Neural progenitor cell (in vitro differentiated cells): Measurements from ENCODE around the gene SRXN1. TPM values are rescaled to one million over a fixed set of nuclear protein-coding genes. Genes with fewer than 3 reads are reported as not detected.

ENCODE experiments used
- DNase-seq: peaks from one replicate; pipeline ENCODE4 v3.0.0-alpha.2; 2016; ENCODE audit warnings: low spot score
- H2AFZ ChIP-seq: fragments of 200-600 bp; sonication (generic); replicated peaks from 2 replicates; pipeline ENCODE4 v1.6.1; 2016; ENCODE audit warnings: antibody characterized with exemption
- H3F3A ChIP-seq: fragments of 200-600 bp; sonication (generic); 2 replicates; pipeline ENCODE4 v1.6.1; 2016; ENCODE audit warnings: antibody characterized with exemption, low read depth
- H3K27ac ChIP-seq: fragments of 200-600 bp; sonication (generic); 2 replicates; pipeline ENCODE4 v1.5.1; 2016; ENCODE audit warnings: mild to moderate bottlenecking
- H3K27me3 ChIP-seq: fragments of 200-600 bp; sonication (generic); 2 replicates; pipeline ENCODE4 v1.6.1; 2016; ENCODE audit warnings: mild to moderate bottlenecking, moderate library complexity
- H3K36me3 ChIP-seq: fragments of 200-600 bp; sonication (generic); 2 replicates; pipeline ENCODE4 v1.5.1; 2016
- H3K4me1 ChIP-seq: fragments of 200-600 bp; sonication (generic); 2 replicates; pipeline ENCODE4 v1.6.1; 2016; ENCODE audit warnings: mixed run types
- H3K4me2 ChIP-seq: fragments of 200-600 bp; sonication (generic); 2 replicates; pipeline ENCODE4 v1.6.1; 2016
- H3K4me3 ChIP-seq: fragments of 200-600 bp; sonication (generic); 2 replicates; pipeline ENCODE4 v1.5.1; 2016
- H3K79me2 ChIP-seq: fragments of 200-600 bp; sonication (generic); 2 replicates; pipeline ENCODE4 v1.6.1; 2016; ENCODE audit warnings: low read depth
- H3K9ac ChIP-seq: fragments of 200-600 bp; sonication (generic); 2 replicates; pipeline ENCODE4 v1.6.1; 2016
- H3K9me3 ChIP-seq: fragments of 200-600 bp; sonication (generic); 2 replicates; pipeline ENCODE4 v1.5.1; 2016; ENCODE audit warnings: low read depth
- H4K20me1 ChIP-seq: fragments of 200-600 bp; sonication (generic); 2 replicates; pipeline ENCODE4 v1.6.1; 2016; ENCODE audit warnings: low read depth
- H3K27ac Mint-ChIP-seq: 3 replicates; pipeline ENCODE4 v1.8.0; 2021; ENCODE audit warnings: mixed read lengths
- H3K27me3 Mint-ChIP-seq: 2 replicates; pipeline ENCODE4 v1.8.0; 2022; ENCODE audit warnings: low read depth, mild to moderate bottlenecking, inconsistent platforms, moderate library complexity, mixed read lengths; ENCODE audit not compliant: insufficient read depth
- H3K36me3 Mint-ChIP-seq: 3 replicates; pipeline ENCODE4 v1.8.0; 2021; ENCODE audit warnings: mixed read lengths
- H3K4me1 Mint-ChIP-seq: 3 replicates; pipeline ENCODE4 v1.8.0; 2021; ENCODE audit warnings: mixed read lengths
- H3K4me3 Mint-ChIP-seq: 3 replicates; pipeline ENCODE4 v1.8.0; 2021; ENCODE audit warnings: mild to moderate bottlenecking, moderate library complexity, mixed read lengths
- H3K9me3 Mint-ChIP-seq: 3 replicates; pipeline ENCODE4 v1.8.0; 2020; ENCODE audit warnings: mixed read lengths
- EZH2 ChIP-seq: fragments of 200-600 bp; sonication (generic); IDR thresholded peaks from 2 replicates; pipeline ENCODE4 v1.6.1; 2017; ENCODE audit warnings: antibody characterized with exemption, mild to moderate bottlenecking, moderate library complexity
- EZH2phosphoT487 ChIP-seq: fragments of 200-600 bp; sonication (generic); IDR thresholded peaks from 2 replicates; pipeline ENCODE4 v1.6.1; 2017; ENCODE audit warnings: antibody characterized with exemption
- total RNA-seq: library from RNA; depleted of rRNA; stranded (reverse); fragments of >200 nt; gene quantifications from 2 replicates; pipeline ENCODE4 v1.2.3, GENCODE V29; 2015; ENCODE audit warnings: low replicate concordance
- TF ChIP-seq, protein P1 (sequence below): fragments of 200-600 bp; sonication (generic); IDR thresholded peaks from 2 replicates; pipeline ENCODE4 v1.5.1; 2017; ENCODE audit warnings: antibody characterized with exemption, mild to moderate bottlenecking

Gene SRXN1
- total RNA-seq, 1 donor from 2014 or later = 6.8 TPM

DNA sequence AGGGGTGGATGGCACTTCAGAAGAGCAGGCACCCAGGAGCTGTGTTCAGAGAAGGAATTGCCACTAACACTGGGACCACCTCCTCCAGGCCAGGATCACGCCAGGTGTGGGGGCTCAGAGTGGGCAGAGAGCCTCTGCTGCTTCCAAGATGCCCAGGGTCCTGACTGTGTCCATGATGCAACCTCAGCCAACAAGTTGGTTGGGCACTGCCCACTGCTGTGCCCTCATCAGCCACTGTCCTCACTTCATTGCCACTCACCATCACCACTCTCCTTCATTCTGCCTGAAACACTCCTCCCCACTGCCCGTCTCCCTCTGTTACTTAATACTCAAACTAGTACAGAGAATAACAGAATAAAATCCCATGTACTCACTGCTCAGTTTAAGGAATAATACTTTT, 26.4 kb downstream of the SRXN1 start:
- H3K4me1 ChIP-seq = no peaks in the 10 kb centered on the region
- no peaks in the 10 kb centered on the region for H3K36me3 ChIP-seq
- no peak overlapping the region for H3K4me3 ChIP-seq
- no peaks in the 10 kb centered on the region for H3K79me2 ChIP-seq
- no peaks in the 10 kb centered on the region for H3F3A ChIP-seq
- peaks cover 7% of the 10 kb centered on the region for H3K4me1 Mint-ChIP-seq
- H3K36me3 Mint-ChIP-seq = no peaks in the 10 kb centered on the region
- H3K9me3 ChIP-seq = no peaks in the 10 kb centered on the region
- H3K9ac ChIP-seq = no peak overlapping the region
- H3K4me2 ChIP-seq = no peak overlapping the region
- H2AFZ ChIP-seq = no peak overlapping the region
- TF ChIP-seq EZH2phosphoT487 = no peak
- TF ChIP-seq, protein P1, sequence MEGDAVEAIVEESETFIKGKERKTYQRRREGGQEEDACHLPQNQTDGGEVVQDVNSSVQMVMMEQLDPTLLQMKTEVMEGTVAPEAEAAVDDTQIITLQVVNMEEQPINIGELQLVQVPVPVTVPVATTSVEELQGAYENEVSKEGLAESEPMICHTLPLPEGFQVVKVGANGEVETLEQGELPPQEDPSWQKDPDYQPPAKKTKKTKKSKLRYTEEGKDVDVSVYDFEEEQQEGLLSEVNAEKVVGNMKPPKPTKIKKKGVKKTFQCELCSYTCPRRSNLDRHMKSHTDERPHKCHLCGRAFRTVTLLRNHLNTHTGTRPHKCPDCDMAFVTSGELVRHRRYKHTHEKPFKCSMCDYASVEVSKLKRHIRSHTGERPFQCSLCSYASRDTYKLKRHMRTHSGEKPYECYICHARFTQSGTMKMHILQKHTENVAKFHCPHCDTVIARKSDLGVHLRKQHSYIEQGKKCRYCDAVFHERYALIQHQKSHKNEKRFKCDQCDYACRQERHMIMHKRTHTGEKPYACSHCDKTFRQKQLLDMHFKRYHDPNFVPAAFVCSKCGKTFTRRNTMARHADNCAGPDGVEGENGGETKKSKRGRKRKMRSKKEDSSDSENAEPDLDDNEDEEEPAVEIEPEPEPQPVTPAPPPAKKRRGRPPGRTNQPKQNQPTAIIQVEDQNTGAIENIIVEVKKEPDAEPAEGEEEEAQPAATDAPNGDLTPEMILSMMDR = no peak
- H3K27ac ChIP-seq = no peak overlapping the region
- DNase-seq = no peak
- no peaks in the 10 kb centered on the region for H3K27me3 ChIP-seq
- no peaks in the 10 kb centered on the region for H4K20me1 ChIP-seq
- H3K27ac Mint-ChIP-seq = no peak overlapping the region
- H3K9me3 Mint-ChIP-seq = no peaks in the 10 kb centered on the region
- peaks cover 5% of the 10 kb centered on the region for H3K27me3 Mint-ChIP-seq
- no peak overlapping the region for H3K4me3 Mint-ChIP-seq

DNA sequence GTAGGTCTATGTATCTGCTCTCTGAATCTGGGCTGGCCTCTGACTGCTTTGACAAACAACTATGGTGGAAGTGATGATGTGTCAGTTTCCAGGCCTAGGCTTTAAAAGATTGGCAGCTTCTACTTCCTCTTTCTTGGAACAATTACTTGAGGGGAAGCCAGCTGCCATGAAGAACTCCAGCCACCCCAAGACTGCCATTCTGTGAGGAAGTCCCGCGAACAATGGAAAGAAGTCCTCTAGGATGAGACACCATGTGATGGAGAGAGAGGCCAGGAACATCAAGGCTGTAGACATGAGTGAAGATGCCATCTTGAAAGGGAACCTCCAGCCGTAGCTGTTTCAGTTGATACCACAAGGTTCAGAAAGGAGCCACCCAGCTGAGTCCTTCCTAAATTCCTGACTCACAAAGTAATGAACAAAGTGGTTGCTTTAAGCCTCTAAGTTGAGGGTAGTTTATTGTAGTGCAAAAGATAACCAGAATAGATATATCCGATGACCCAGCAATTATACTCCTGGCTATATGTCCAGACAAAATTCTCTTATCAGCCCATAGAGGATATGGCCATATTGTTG, 27.6 kb downstream of the SRXN1 start:
- no peaks in the 10 kb centered on the region for H4K20me1 ChIP-seq
- H2AFZ ChIP-seq = no peak overlapping the region
- H3K36me3 ChIP-seq = no peaks in the 10 kb centered on the region

DNA sequence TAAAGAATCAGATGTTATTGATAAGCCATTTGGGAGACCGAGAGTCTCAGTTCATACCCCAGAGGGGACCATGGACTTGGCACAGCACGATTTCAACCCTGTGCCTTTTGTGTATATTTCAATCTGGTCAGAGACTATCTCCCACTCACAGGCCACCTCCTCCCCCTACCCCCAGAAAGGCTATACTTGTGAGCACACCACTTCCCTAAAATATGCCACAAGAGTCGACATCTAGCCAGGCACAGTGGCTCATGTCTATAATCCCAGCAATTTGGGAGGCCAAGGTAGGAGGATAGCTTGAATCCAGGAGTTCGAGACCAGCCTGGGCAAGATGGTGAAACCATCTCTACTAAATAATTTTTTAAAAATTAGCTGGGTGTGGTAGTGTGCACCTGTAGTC, 29.3 kb downstream of the SRXN1 start:
- Histone ChIP-seq H3K79me2 (no peaks in the 10 kb centered on the region), H3K27ac (no peak overlapping the region), H3K9me3 (no peaks in the 10 kb centered on the region), H3K4me1 (peaks cover 8% of the 10 kb centered on the region), H3K36me3 (no peaks in the 10 kb centered on the region), H3F3A (no peaks in the 10 kb centered on the region), H3K9ac (no peak overlapping the region), H3K27me3 (no peaks in the 10 kb centered on the region), H4K20me1 (no peaks in the 10 kb centered on the region), H3K4me2 (no peak overlapping the region), H2AFZ (no peak overlapping the region), H3K4me3 (no peak overlapping the region)
- H3K4me1 Mint-ChIP-seq = peaks cover 22% of the 10 kb centered on the region
- TF ChIP-seq, protein P1 = no peak
- no peak for TF ChIP-seq EZH2phosphoT487
- no peak for TF ChIP-seq EZH2
- no peaks in the 10 kb centered on the region for H3K36me3 Mint-ChIP-seq
- no peaks in the 10 kb centered on the region for H3K9me3 Mint-ChIP-seq
- H3K27ac Mint-ChIP-seq = no peak overlapping the region
- no peak overlapping the region for H3K4me3 Mint-ChIP-seq
- no peak for DNase-seq
- H3K27me3 Mint-ChIP-seq = peaks cover 9% of the 10 kb centered on the region

More for the DNA sequence above, 27.6 kb downstream of the SRXN1 start:
- Mint-ChIP-seq H3K4me1 (peaks cover 18% of the 10 kb centered on the region), H3K27ac (no peak overlapping the region), H3K9me3 (no peaks in the 10 kb centered on the region), H3K36me3 (no peaks in the 10 kb centered on the region), H3K4me3 (no peak overlapping the region), H3K27me3 (peaks cover 8% of the 10 kb centered on the region)
- Histone ChIP-seq H3K4me1 (peaks cover 8% of the 10 kb centered on the region), H3K4me2 (no peak overlapping the region), H3K9me3 (no peaks in the 10 kb centered on the region), H3K79me2 (no peaks in the 10 kb centered on the region), H3K27ac (no peak overlapping the region), H3K9ac (no peak overlapping the region), H3K27me3 (no peaks in the 10 kb centered on the region), H3K4me3 (no peak overlapping the region), H3F3A (no peaks in the 10 kb centered on the region)
- TF ChIP-seq, protein P1 = no peak
- TF ChIP-seq EZH2phosphoT487 (no peak), EZH2 (no peak)
- DNase-seq = no peak
